22Rv1 (cell line): ENCODE measurements around the gene SRSF12.

Experiments
- H3K27ac ChIP-seq: fragments of 450-650 bp; 2 replicates; pipeline ENCODE4 v1.5.1; 2017
- CTCF ChIP-seq: fragments of 450-650 bp; IDR thresholded peaks from 2 replicates; pipeline ENCODE4 v1.5.1; 2017; ENCODE audit warnings: mild to moderate bottlenecking
- ZFX ChIP-seq: fragments of 450-650 bp; IDR thresholded peaks from 2 replicates; pipeline ENCODE4 v1.6.1; 2017; ENCODE audit warnings: antibody characterized with exemption, borderline replicate concordance

SRSF12 gene

GRCh38 chr6:89048288-89048923, 69.5 kb downstream of the SRSF12 start:
- no peak overlapping the region for H3K27ac ChIP-seq
- TF ChIP-seq CTCF (no peak), ZFX (no peak)

DNA sequence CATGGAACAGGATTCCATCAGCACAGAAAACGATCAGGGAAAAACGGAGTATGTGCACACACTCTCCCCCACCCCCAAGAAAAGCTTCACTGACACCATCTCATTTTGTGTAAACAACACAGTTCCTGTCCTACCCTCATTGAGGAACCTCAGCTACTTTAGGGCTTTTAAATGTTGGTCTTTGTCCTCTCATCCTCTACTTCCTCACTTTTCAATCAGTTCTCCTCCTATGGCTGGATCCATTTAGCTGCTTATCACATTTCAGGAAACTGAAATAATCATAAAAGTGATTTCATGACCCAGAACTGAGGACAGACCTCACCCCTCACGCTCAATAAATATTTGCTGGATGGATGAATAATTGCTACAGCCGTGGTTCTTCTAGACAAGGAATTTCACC, 70.4 kb downstream of the SRSF12 start:
- H3K27ac ChIP-seq: no peak overlapping the region
- no peak for TF ChIP-seq ZFX
- TF ChIP-seq CTCF: no peak
